K562 (cell line): Measurements from ENCODE around the gene MED29. TPM values are rescaled to one million over a fixed set of nuclear protein-coding genes. Genes with fewer than 3 reads are reported as not detected.

Experiments used
- ATF2 ChIP-seq: sonication (generic); formaldehyde crosslinking; IDR thresholded peaks from 2 replicates; pipeline ENCODE4 v1.8.1; 2022; ENCODE audit warnings: missing genetic modification reagents
- BMI1 ChIP-seq: fragments of 150-350 bp; IDR thresholded peaks from 2 replicates; pipeline ENCODE4 v1.6.1; 2014; ENCODE audit warnings: low read length
- HDAC1 ChIP-seq, 2 experiments: fragments of 450-650 bp; IDR thresholded peaks; 2 replicates each; pipeline ENCODE4 v1.6.1; 2016 to 2017; ENCODE audit warnings: inconsistent platforms in 1 of 2, mild to moderate bottlenecking in 1 of 2, moderate library complexity in 1 of 2
- ID3 ChIP-seq, 2 experiments: fragments of 250-450 bp in 1 of 2; fragments of 450-650 bp in 1 of 2; sonication (Bioruptor Pico) in 1 of 2; IDR thresholded peaks; 2 replicates each; pipeline versions ENCODE4 v1.6.1 to v1.8.0; 2016 to 2021; ENCODE audit warnings: mild to moderate bottlenecking in 2 of 2, moderate library complexity in 2 of 2, missing compliant biosample characterization in 1 of 2, missing genetic modification characterization in 1 of 2
- MNT ChIP-seq, 2 experiments: fragments of 450-650 bp; conservative IDR thresholded peaks; 2 replicates each; pipeline ENCODE4 v1.6.1; 2017; ENCODE audit warnings: mild to moderate bottlenecking in 2 of 2, moderate library complexity in 2 of 2
- NR2C2 ChIP-seq, 2 experiments: fragments of 200-800 bp in 1 of 2; sonication (Bioruptor generic) in 1 of 2; sonication (generic) in 1 of 2; formaldehyde crosslinking in 1 of 2; IDR thresholded peaks; 2 replicates each; pipeline versions ENCODE4 v1.6.1 to v1.8.0; 2016 to 2022; ENCODE audit warnings: mild to moderate bottlenecking in 1 of 2, missing compliant biosample characterization in 1 of 2, missing genetic modification characterization in 1 of 2, missing genetic modification reagents in 1 of 2
- PATZ1 ChIP-seq: fragments of 250-450 bp; sonication (Bioruptor Pico); IDR thresholded peaks from 2 replicates; pipeline ENCODE4 v1.5.0; 2020; ENCODE audit warnings: mild to moderate bottlenecking, borderline replicate concordance
- RCOR1 ChIP-seq, 2 experiments: IDR thresholded peaks; 2 replicates each; pipeline ENCODE4 v1.6.1; 2012; ENCODE audit warnings: low read depth in 2 of 2, low read length in 2 of 2, borderline replicate concordance in 1 of 2, improper control_type of control experiment in 1 of 2
- SMARCB1 ChIP-seq: IDR thresholded peaks from 2 replicates; pipeline ENCODE4 v1.6.1; 2011; ENCODE audit warnings: improper control_type of control experiment, low read depth; ENCODE audit not compliant: insufficient read length
- TARDBP ChIP-seq: fragments of 450-650 bp; IDR thresholded peaks from 2 replicates; pipeline ENCODE4 v1.6.1; 2016
- USF2 ChIP-seq: sonication (generic); formaldehyde crosslinking; IDR thresholded peaks from 2 replicates; pipeline ENCODE4 v1.5.0; 2020; ENCODE audit warnings: missing genetic modification reagents
- ZHX1 ChIP-seq: fragments of 150-350 bp; conservative IDR thresholded peaks from 2 replicates; pipeline ENCODE4 v1.6.1; 2014; ENCODE audit warnings: low read length
- ZNF140 ChIP-seq: fragments of 250-450 bp; sonication (Bioruptor Pico); IDR thresholded peaks from 2 replicates; pipeline ENCODE4 v1.8.0; 2021; ENCODE audit warnings: moderate library complexity, mild to moderate bottlenecking, inconsistent platforms
- ZNF395 ChIP-seq: fragments of 200-800 bp; sonication (Bioruptor generic); IDR thresholded peaks from 2 replicates; pipeline ENCODE4 v1.6.1; 2017; ENCODE audit warnings: missing genetic modification characterization, missing compliant biosample characterization
- polyA plus RNA-seq, 8 experiments: library from polyadenylated mRNA; depleted of rRNA in 4 of 8; stranded (reverse) in 5 of 8; unstranded in 3 of 8; fragments of >200 nt; fragmentation: Nextera tagmentation in 2 of 8; fragmentation: Illumina TruSeq in 1 of 8; extraction: Ambion mirVana in 2 of 8; extraction: Trizol in 1 of 8; gene quantifications; 2 replicates each; pipeline versions ENCODE4 v1.2.1 to v1.2.3, GENCODE V29; 2011 to 2014; ENCODE audit warnings: inconsistent platforms in 1 of 8, missing spikeins in 1 of 8
- total RNA-seq, 7 experiments: library from RNA; depleted of rRNA in 6 of 7; stranded (reverse); fragments of >200 nt in 6 of 7; fragmentation: Illumina TruSeq in 2 of 7; extraction: Trizol in 2 of 7; gene quantifications; 2 replicates each; pipeline versions ENCODE4 v1.2.1 to v1.2.3, GENCODE V29; 2011 to 2021; ENCODE audit warnings: low replicate concordance in 1 of 7

MED29 gene
- total and polyA plus RNA-seq, 9 of the 15 experiments (the other 6 are each of a cell fraction or from before 2014, with no cell fraction given): 1.8 to 22.6 (median 12.4) TPM

GRCh38 chr19:39390751-39391437 is at the start of gene MED29, which contains the start of gene PAF1 (continued):
- no peak for TF ChIP-seq USF2 (CRISPR knock-in tag)
- no peak for TF ChIP-seq ID3 (CRISPR knock-in tag; IDR thresholded peaks at IDR 0.05)
- TF ChIP-seq ID3 (tag; IDR thresholded peaks at IDR 0.05): peak; percentile 59; the same call in 1 of the 2 replicates
- peak in 1 of 2 experiments; percentile 81; a peak in 2 of 4 replicates for TF ChIP-seq HDAC1 (IDR thresholded peaks at IDR 0.05)
- TF ChIP-seq RCOR1 (IDR thresholded peaks at IDR 0.05; ENCODE audit: borderline replicate concordance in 1 of 2, low read depth in 2 of 2, low read length in 2 of 2): no peak
- TF ChIP-seq BMI1: no peak
- TF ChIP-seq PATZ1: no peak
- no peak for TF ChIP-seq ZNF395 (CRISPR knock-in tag)
- TF ChIP-seq MNT (conservative IDR thresholded peaks at IDR 0.05): peak in 1 of 2 experiments; percentile 74; a peak in 1 of 4 replicates
- no peak; the same call in 1 of the 2 replicates for TF ChIP-seq ZHX1
- TF ChIP-seq SMARCB1: no peak
- TF ChIP-seq TARDBP: peak; percentile 87; the same call in 1 of the 2 replicates
- peak; percentile 74 for TF ChIP-seq NR2C2 (CRISPR knock-in tag; IDR thresholded peaks at IDR 0.05)
- TF ChIP-seq NR2C2 (tag; IDR thresholded peaks at IDR 0.05): peak; percentile 78
- no peak for TF ChIP-seq ATF2
- TF ChIP-seq ZNF140 (CRISPR knock-in tag): no peak
